HUES6 (cell line): Measurements from ENCODE around the gene DNAJC2.
"Not testable (repeated sequence)": the region's sequence is repeated elsewhere in the genome, so short reads cannot be mapped to it uniquely, and the experiment has no call there.

ENCODE experiments used
- H3K27ac ChIP-seq: 2 replicates; pipeline ENCODE4 v1.7.0; 2013; ENCODE audit warnings: low read depth, mild to moderate bottlenecking, low read length, inconsistent platforms
- H3K27me3 ChIP-seq: 2 replicates; pipeline ENCODE4 v1.6.1; 2013; ENCODE audit warnings: low read length; ENCODE audit not compliant: control insufficient read depth, insufficient read depth
- H3K36me3 ChIP-seq: 2 replicates; pipeline ENCODE4 v1.6.1; 2013; ENCODE audit warnings: low read length; ENCODE audit not compliant: control insufficient read depth, insufficient read depth
- H3K4me1 ChIP-seq: 2 replicates; pipeline ENCODE4 v1.6.1; 2013; ENCODE audit warnings: low read length; ENCODE audit not compliant: control insufficient read depth, insufficient read depth
- H3K4me3 ChIP-seq: 2 replicates; pipeline ENCODE4 v1.5.1; 2013; ENCODE audit warnings: low read depth, low read length
- H3K9ac ChIP-seq: one replicate; pipeline ENCODE4 v1.6.1; 2013; ENCODE audit warnings: mild to moderate bottlenecking, low read length
- H3K9me3 ChIP-seq: 2 replicates; pipeline ENCODE4 v1.6.1; 2013; ENCODE audit warnings: low read depth, low read length; ENCODE audit not compliant: control insufficient read depth, insufficient read depth

Gene DNAJC2

DNA sequence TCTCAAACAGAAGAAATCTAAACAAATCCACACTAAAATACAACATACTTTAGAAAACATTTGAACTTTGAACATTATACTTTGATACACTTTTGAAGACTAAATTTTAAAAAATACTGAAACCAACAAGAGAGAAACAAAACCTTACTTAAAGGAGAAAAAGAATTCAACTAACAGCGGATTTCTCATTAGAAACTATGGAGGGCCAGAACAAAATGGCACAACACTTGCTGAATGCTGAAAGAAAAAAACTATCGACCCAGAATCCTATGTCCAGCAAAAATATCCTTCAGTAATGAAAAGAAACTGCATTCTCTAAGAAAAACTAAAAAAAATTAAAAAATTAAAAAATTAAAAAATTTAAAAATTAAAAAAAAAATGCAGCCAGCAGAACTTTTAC lies 80.5 kb downstream of the DNAJC2 start:
- H3K9ac ChIP-seq, H3K36me3 ChIP-seq, H3K27me3 ChIP-seq, H3K4me3 ChIP-seq, H3K4me1 ChIP-seq, H3K27ac ChIP-seq, H3K9me3 ChIP-seq: not testable (repeated sequence)
